ENCODE measurements around the gene RNF166. TPM values are rescaled to one million over a fixed set of nuclear protein-coding genes. Genes with fewer than 3 reads are reported as not detected.

The RNF166 gene
- total RNA-seq, 3 donors from 2014 or later (not counting 1 experiment from before 2014, with no cell fraction given) = 459 to 712 (median 501) TPM

GRCh38 chr16:88688013-88688778, 18.0 kb downstream of the RNF166 start:
- ATAC-seq (no peak), DNase-seq (no peak)
- H3K4me3 Mint-ChIP-seq = peak overlapping the region; percentile 49
- peaks cover 63% of the 10 kb centered on the region for H3K4me1 ChIP-seq (ENCODE audit: control insufficient read depth, insufficient read depth, low read length)
- H3K4me1 Mint-ChIP-seq = peaks cover 14 to 48% of the 10 kb centered on the region in 2 donors
- H3K9me3 ChIP-seq (ENCODE audit: control insufficient read depth, insufficient read depth, low read length) = no peaks in the 10 kb centered on the region
- H3K27me3 ChIP-seq (ENCODE audit: control insufficient read depth, insufficient read depth, low read length) = no peaks in the 10 kb centered on the region
- H3K9me3 Mint-ChIP-seq = no peaks in the 10 kb centered on the region
- no peaks in the 10 kb centered on the region for H3K27me3 Mint-ChIP-seq (ENCODE audit: low read depth in 2 of 2)
- no peak overlapping the region for H3K27ac ChIP-seq (ENCODE audit: low read length)
- H3K36me3 ChIP-seq (ENCODE audit: control insufficient read depth, insufficient read depth, low read length) = no peaks in the 10 kb centered on the region
- no peak overlapping the region for H3K4me3 ChIP-seq (ENCODE audit: low read length)
- H3K27ac Mint-ChIP-seq = no peak overlapping the region
- WGBS (ENCODE audit: insufficient coverage) = 65% methylated on average over 28 of the region's 28 CpGs
- TF ChIP-seq, protein P1, sequence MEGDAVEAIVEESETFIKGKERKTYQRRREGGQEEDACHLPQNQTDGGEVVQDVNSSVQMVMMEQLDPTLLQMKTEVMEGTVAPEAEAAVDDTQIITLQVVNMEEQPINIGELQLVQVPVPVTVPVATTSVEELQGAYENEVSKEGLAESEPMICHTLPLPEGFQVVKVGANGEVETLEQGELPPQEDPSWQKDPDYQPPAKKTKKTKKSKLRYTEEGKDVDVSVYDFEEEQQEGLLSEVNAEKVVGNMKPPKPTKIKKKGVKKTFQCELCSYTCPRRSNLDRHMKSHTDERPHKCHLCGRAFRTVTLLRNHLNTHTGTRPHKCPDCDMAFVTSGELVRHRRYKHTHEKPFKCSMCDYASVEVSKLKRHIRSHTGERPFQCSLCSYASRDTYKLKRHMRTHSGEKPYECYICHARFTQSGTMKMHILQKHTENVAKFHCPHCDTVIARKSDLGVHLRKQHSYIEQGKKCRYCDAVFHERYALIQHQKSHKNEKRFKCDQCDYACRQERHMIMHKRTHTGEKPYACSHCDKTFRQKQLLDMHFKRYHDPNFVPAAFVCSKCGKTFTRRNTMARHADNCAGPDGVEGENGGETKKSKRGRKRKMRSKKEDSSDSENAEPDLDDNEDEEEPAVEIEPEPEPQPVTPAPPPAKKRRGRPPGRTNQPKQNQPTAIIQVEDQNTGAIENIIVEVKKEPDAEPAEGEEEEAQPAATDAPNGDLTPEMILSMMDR (IDR thresholded peaks at IDR 0.05) = no peak
- intact Hi-C loops (cut with micrococcal nuclease) = loop anchor here (5.0 kb wide), 1 partner anchor 51 kb away; the partner anchor contains the start of gene IL17C
- H3K36me3 Mint-ChIP-seq = no peaks in the 10 kb centered on the region

GRCh38 chr16:88687676-88688012, 18.6 kb downstream of the RNF166 start:
- Histone ChIP-seq H3K9me3 (ENCODE audit: control insufficient read depth, insufficient read depth, low read length) (no peaks in the 10 kb centered on the region), H3K27ac (ENCODE audit: low read length) (no peak overlapping the region), H3K4me3 (ENCODE audit: low read length) (no peak overlapping the region), H3K4me1 (ENCODE audit: control insufficient read depth, insufficient read depth, low read length) (peaks cover 57% of the 10 kb centered on the region), H3K27me3 (ENCODE audit: control insufficient read depth, insufficient read depth, low read length) (no peaks in the 10 kb centered on the region), H3K36me3 (ENCODE audit: control insufficient read depth, insufficient read depth, low read length) (no peaks in the 10 kb centered on the region)
- DNase-seq (no peak), ATAC-seq (no peak)
- TF ChIP-seq, protein P1 (IDR thresholded peaks at IDR 0.05) = no peak
- intact Hi-C loops (cut with micrococcal nuclease) = loop anchor here (2.0 to 5.0 kb wide), 2 partner anchors 13 to 50 kb away; partner anchors contain the start of gene IL17C
- no peaks in the 10 kb centered on the region for H3K36me3 Mint-ChIP-seq
- H3K27ac Mint-ChIP-seq = no peak overlapping the region
- H3K27me3 Mint-ChIP-seq (ENCODE audit: low read depth in 2 of 2) = no peaks in the 10 kb centered on the region
- peaks cover 11 to 44% of the 10 kb centered on the region in 2 donors for H3K4me1 Mint-ChIP-seq
- H3K4me3 Mint-ChIP-seq = no peak overlapping the region
- H3K9me3 Mint-ChIP-seq = no peaks in the 10 kb centered on the region
- WGBS (ENCODE audit: insufficient coverage) = no CpG with 5 or more reads among the region's 3 CpGs

GRCh38 chr16:88687254-88687576, 19.0 kb downstream of the RNF166 start:
- Histone ChIP-seq H3K9me3 (ENCODE audit: control insufficient read depth, insufficient read depth, low read length) (no peaks in the 10 kb centered on the region), H3K27ac (ENCODE audit: low read length) (no peak overlapping the region), H3K36me3 (ENCODE audit: control insufficient read depth, insufficient read depth, low read length) (no peaks in the 10 kb centered on the region), H3K27me3 (ENCODE audit: control insufficient read depth, insufficient read depth, low read length) (no peaks in the 10 kb centered on the region), H3K4me3 (ENCODE audit: low read length) (no peak overlapping the region), H3K4me1 (ENCODE audit: control insufficient read depth, insufficient read depth, low read length) (peaks cover 55% of the 10 kb centered on the region)
- DNase-seq = no peak
- Mint-ChIP-seq H3K4me3 (peak overlapping the region; percentile 21), H3K36me3 (no peaks in the 10 kb centered on the region), H3K4me1 (peaks cover 13 to 45% of the 10 kb centered on the region in 2 donors), H3K27me3 (ENCODE audit: low read depth in 2 of 2) (no peaks in the 10 kb centered on the region), H3K27ac (no peak overlapping the region), H3K9me3 (no peaks in the 10 kb centered on the region)
- TF ChIP-seq, protein P1 (IDR thresholded peaks at IDR 0.05) = no peak
- WGBS (ENCODE audit: insufficient coverage) = 79% methylated on average over 10 of the region's 10 CpGs
- intact Hi-C loops (cut with micrococcal nuclease) = loop anchor here (2.0 to 5.0 kb wide), 2 partner anchors 14 to 50 kb away; partner anchors contain the start of gene IL17C
- ATAC-seq = no peak
